ENCODE results near the gene BACH1.

BACH1 gene

DNA sequence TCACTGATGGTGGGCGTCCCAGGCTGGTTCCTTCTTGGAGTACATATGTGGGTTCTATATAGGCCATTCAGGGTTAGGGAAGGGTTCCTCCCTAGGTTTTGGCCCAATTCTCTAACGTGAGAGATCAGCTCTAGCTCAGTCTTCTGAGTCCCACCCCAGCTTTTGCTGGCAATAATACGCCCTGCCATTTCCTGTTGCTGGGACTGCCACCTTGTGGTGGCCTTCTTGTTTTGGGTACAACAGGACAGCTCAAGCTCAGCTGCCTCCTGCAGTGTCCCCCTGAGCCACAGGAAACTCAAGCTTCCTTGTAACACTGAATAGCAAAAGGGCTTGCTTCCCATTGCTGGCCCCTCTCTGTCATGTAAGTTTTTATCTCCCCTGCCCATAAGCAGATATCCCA is 77.8 kb downstream of the BACH1 start:
- H3K27ac ChIP-seq = no peak overlapping the region
- peaks cover 2% of the 10 kb centered on the region for H3K36me3 ChIP-seq
- H3K27me3 ChIP-seq = no peaks in the 10 kb centered on the region
- H3K4me1 ChIP-seq (ENCODE audit: control insufficient read depth in 1 of 2, insufficient read depth in 1 of 2, low read depth in 1 of 2, low read length in 1 of 2) = no peaks in the 10 kb centered on the region
- no peaks in the 10 kb centered on the region for H3K9me3 ChIP-seq
- TF ChIP-seq, protein P1, sequence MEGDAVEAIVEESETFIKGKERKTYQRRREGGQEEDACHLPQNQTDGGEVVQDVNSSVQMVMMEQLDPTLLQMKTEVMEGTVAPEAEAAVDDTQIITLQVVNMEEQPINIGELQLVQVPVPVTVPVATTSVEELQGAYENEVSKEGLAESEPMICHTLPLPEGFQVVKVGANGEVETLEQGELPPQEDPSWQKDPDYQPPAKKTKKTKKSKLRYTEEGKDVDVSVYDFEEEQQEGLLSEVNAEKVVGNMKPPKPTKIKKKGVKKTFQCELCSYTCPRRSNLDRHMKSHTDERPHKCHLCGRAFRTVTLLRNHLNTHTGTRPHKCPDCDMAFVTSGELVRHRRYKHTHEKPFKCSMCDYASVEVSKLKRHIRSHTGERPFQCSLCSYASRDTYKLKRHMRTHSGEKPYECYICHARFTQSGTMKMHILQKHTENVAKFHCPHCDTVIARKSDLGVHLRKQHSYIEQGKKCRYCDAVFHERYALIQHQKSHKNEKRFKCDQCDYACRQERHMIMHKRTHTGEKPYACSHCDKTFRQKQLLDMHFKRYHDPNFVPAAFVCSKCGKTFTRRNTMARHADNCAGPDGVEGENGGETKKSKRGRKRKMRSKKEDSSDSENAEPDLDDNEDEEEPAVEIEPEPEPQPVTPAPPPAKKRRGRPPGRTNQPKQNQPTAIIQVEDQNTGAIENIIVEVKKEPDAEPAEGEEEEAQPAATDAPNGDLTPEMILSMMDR (IDR thresholded peaks at IDR 0.05) = no peak
- H3K4me3 ChIP-seq (ENCODE audit: low read depth in 1 of 2, low read length in 1 of 2) = no peak overlapping the region

DNA sequence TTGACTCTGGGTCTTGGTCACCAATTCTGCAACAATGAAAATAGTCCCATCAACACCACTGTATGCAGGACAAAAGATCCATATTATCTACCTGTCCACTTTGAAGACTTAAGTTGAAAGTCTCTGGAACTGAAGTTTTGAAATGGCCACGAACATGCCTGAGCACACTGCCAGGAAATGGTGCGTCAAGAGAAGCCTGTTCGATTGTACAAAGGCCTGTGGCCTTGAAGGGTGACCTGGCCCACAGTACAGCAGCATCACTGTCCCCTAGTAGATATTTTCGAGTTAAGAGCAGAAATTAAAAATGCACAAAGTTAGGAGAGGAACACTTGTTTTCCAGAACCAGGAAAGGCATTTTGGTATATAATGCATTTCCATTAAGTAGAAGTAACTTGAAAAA is 78.5 kb downstream of the BACH1 start:
- H3K4me3 ChIP-seq (ENCODE audit: low read depth in 1 of 2, low read length in 1 of 2) = no peak overlapping the region
- TF ChIP-seq, protein P1 (IDR thresholded peaks at IDR 0.05) = no peak

DNA sequence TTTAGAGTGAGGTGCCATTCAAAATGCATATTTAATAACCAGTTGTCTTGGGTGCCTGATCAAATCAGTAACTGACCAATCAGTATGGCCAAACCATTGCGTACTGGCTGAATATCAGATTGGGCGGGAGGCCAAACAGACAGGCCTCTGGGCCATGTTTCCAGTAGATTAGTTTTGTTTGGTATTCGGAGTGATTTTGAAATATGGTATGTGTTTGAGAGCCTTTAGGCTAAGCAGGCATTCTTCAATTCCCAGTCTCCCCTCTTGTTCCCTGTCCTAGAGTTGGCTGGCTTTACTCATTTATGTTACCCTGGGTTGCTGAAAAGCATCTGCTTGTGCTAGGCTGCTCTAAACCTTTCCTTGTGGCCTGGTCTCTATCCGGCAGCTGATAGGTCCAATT is 80.1 kb downstream of the BACH1 start:
- TF ChIP-seq, protein P1 (IDR thresholded peaks at IDR 0.05) = no peak
- Histone ChIP-seq H3K27ac (no peak overlapping the region), H3K9me3 (no peaks in the 10 kb centered on the region), H3K4me1 (ENCODE audit: control insufficient read depth in 1 of 2, insufficient read depth in 1 of 2, low read depth in 1 of 2, low read length in 1 of 2) (no peaks in the 10 kb centered on the region), H3K27me3 (no peaks in the 10 kb centered on the region), H3K36me3 (no peaks in the 10 kb centered on the region), H3K4me3 (ENCODE audit: low read depth in 1 of 2, low read length in 1 of 2) (no peak overlapping the region)

More for the DNA sequence above, 78.5 kb downstream of the BACH1 start:
- Histone ChIP-seq H3K36me3 (no peaks in the 10 kb centered on the region), H3K9me3 (no peaks in the 10 kb centered on the region), H3K27me3 (no peaks in the 10 kb centered on the region), H3K4me1 (ENCODE audit: control insufficient read depth in 1 of 2, insufficient read depth in 1 of 2, low read depth in 1 of 2, low read length in 1 of 2) (no peaks in the 10 kb centered on the region), H3K27ac (no peak overlapping the region)

DNA sequence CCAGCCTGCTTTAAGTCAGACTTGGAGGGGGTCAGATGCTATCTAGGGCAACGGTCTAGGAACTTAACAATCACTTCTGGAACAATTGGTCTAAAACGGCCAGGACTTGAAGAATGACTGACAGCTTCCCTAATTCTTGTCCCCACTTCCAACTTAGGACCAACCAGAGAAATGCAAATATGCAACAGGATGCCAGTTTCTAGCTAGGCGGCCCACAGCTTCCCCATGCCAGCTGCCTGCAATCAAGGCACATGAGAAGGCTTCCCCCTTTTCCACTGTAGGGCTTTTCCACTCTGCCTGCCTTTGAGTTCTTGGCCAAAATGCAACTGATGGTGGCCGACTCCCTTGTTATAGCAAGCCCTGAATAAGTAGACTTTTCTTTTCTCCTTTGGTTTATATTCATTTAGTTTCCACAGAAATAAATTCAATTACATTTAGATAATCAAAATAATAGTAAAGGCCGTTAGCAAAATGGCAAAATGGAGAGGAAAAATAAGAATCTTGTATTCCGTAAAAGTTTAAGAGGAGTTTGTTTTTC is 80.9 kb downstream of the BACH1 start:
- no peaks in the 10 kb centered on the region for H3K27me3 ChIP-seq
- TF ChIP-seq, protein P1 (IDR thresholded peaks at IDR 0.05) = no peak
- no peaks in the 10 kb centered on the region for H3K4me1 ChIP-seq (ENCODE audit: control insufficient read depth in 1 of 2, insufficient read depth in 1 of 2, low read depth in 1 of 2, low read length in 1 of 2)
- H3K27ac ChIP-seq = no peak overlapping the region
- H3K4me3 ChIP-seq (ENCODE audit: low read depth in 1 of 2, low read length in 1 of 2) = no peak overlapping the region
- no peaks in the 10 kb centered on the region for H3K9me3 ChIP-seq
- no peaks in the 10 kb centered on the region for H3K36me3 ChIP-seq

DNA sequence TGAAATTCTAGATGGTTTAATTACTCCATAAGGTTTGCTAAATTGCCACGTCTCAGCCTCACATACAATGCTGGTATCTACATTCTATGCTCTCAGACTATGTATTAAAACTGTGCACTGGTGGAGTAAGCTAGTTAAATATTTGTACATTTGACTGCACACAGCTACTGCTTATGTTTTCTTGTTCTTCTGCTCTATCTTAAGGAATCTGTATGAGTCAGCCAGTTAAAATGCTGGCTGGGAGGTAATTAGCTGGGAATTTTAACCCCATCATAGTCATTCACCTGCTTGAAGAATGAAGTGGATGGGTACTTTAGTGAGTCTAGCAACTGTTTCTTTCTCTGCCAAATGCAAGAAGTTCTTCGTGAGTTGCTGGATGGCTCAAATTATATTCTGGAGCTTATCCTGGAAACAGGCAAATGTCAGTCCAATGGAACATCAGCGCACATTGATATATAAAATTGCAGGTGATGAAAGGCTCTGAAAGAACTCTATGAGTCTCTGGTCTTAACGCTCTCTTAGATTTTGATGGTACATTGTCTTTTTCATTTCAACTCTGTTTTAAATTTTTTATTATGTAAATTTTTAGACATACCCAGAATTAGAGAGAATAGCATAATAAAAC is 83.4 kb downstream of the BACH1 start:
- Histone ChIP-seq H3K27ac (no peak overlapping the region), H3K36me3 (no peaks in the 10 kb centered on the region), H3K4me1 (ENCODE audit: control insufficient read depth in 1 of 2, insufficient read depth in 1 of 2, low read depth in 1 of 2, low read length in 1 of 2) (no peaks in the 10 kb centered on the region), H3K4me3 (ENCODE audit: low read depth in 1 of 2, low read length in 1 of 2) (no peak overlapping the region), H3K27me3 (no peaks in the 10 kb centered on the region), H3K9me3 (no peaks in the 10 kb centered on the region)
- TF ChIP-seq, protein P1 (IDR thresholded peaks at IDR 0.05) = no peak

Data from neutrophil (primary cell).